Spleen (tissue), 11 donors: Measurements from ENCODE around the gene CREBZF. TPM values are rescaled to one million over a fixed set of nuclear protein-coding genes. Genes with fewer than 3 reads are reported as not detected.
A peak's percentile ranks its signal among the peaks of the same experiment; 100 is the strongest.
"Not testable (repeated sequence)": the region's sequence is repeated elsewhere in the genome, so short reads cannot be mapped to it uniquely, and the experiment has no call there.

Experiments used
- DNase-seq: peaks from one replicate; pipeline ENCODE4 v3.0.0-alpha.2; 2020
- H3K27ac ChIP-seq, 8 donors: fragments of 200-600 bp; sonication (generic) in 7 of 8; 1 replicate in 4 of 8; 2 replicates in 4 of 8; pipeline versions ENCODE4 v1.5.0 to v1.8.0; 2016 to 2021; ENCODE audit warnings: inconsistent platforms in 4 of 8, mild to moderate bottlenecking in 4 of 8, moderate library complexity in 1 of 8
- H3K27me3 ChIP-seq, 7 donors: fragments of 200-600 bp; sonication (generic) in 6 of 7; replicated peaks in 1 of 7; 1 replicate in 4 of 7; 2 replicates in 3 of 7; pipeline versions ENCODE4 v1.5.0 to v1.8.0; 2016 to 2021; ENCODE audit warnings: inconsistent platforms in 3 of 7, mild to moderate bottlenecking in 1 of 7
- H3K36me3 ChIP-seq, 6 donors: fragments of 200-600 bp; sonication (generic) in 5 of 6; 1 replicate in 4 of 6; 2 replicates in 2 of 6; pipeline versions ENCODE4 v1.5.0 to v1.8.0; 2016 to 2021; ENCODE audit warnings: inconsistent platforms in 2 of 6
- H3K4me1 ChIP-seq, 6 donors: fragments of 200-600 bp; sonication (generic) in 5 of 6; 1 replicate in 3 of 6; 2 replicates in 3 of 6; pipeline versions ENCODE4 v1.5.0 to v1.8.0; 2016 to 2021; ENCODE audit warnings: inconsistent platforms in 3 of 6
- H3K4me3 ChIP-seq, 8 donors: fragments of 200-600 bp; sonication (generic) in 7 of 8; 1 replicate in 4 of 8; 2 replicates in 4 of 8; pipeline versions ENCODE4 v1.5.0 to v1.8.0; 2016 to 2021; ENCODE audit warnings: inconsistent platforms in 4 of 8, mild to moderate bottlenecking in 4 of 8, moderate library complexity in 2 of 8
- H3K9me3 ChIP-seq, 8 donors: fragments of 200-600 bp; sonication (generic) in 7 of 8; 1 replicate in 4 of 8; 2 replicates in 4 of 8; pipeline versions ENCODE4 v1.5.0 to v1.8.0; 2016 to 2021; ENCODE audit warnings: inconsistent platforms in 4 of 8
- POLR2A ChIP-seq, 3 donors: fragments of 450-650 bp; IDR thresholded peaks; one replicate each; pipeline ENCODE4 v1.5.1; 2017; ENCODE audit warnings: antibody characterized with exemption in 3 of 3, mild to moderate bottlenecking in 1 of 3
- POLR2AphosphoS5 ChIP-seq, 3 donors: sonication (generic); formaldehyde crosslinking; IDR thresholded peaks; one replicate each; pipeline ENCODE4 v1.5.1; 2017; ENCODE audit warnings: antibody characterized with exemption in 3 of 3
- WGBS, 5 donors: extraction: QIAGEN DNeasy Blood & Tissue Kit in 3 of 5; methylation state at CpG; one replicate each; pipeline versions ENCODE4 v1.1.5 to v1.1.7; 2013 to 2018; 5-methylcytosine and 5-hydroxymethylcytosine counted together
- intact Hi-C: fragments of 100-400 bp; cut with DNase I; formaldehyde crosslinking; loops from one replicate; pipeline ENCODE4 v1.15.0; 2023; ENCODE audit warnings: low total_unique reads
- polyA plus RNA-seq, 3 donors: library from polyadenylated mRNA; stranded (reverse); fragments of 200-250 nt; gene quantifications; one replicate each; pipeline ENCODE4 v1.2.1, GENCODE V29; 2013
- total RNA-seq, 7 donors: library from RNA; depleted of rRNA in 3 of 7; stranded (reverse); fragments of >200 nt in 3 of 7; fragmentation: NEBNext Ultra II Directional in 4 of 7; extraction: Animal tissue kit (Norgen Biotek cat#: 25700) in 4 of 7; gene quantifications; one replicate each; pipeline versions ENCODE4 v1.1.0 to v1.2.1, GENCODE V29; 2016 to 2021
- TF ChIP-seq, protein P1 (sequence below), 11 experiments: fragments of 200-600 bp in 7 of 11; fragments of 450-650 bp in 4 of 11; sonication (generic) in 4 of 11; IDR thresholded peaks in 8 of 11; conservative IDR thresholded peaks in 3 of 11; 1 replicate in 7 of 11; 2 replicates in 4 of 11; pipeline versions ENCODE4 v1.4.0 to v1.8.0; 2016 to 2021; ENCODE audit warnings: antibody characterized with exemption in 11 of 11, inconsistent platforms in 4 of 11, mild to moderate bottlenecking in 1 of 11
- donor health status: healthy with polysubstance abuse.
- donor health status: DM: no; HTN: no; CAD: no; lungs with moderate emphysema.
- donor health status: DM: no; HTN: no; CAD: no.
- donor health status: Bipolar disorder and iron deficiency.
- donor health status: healthy.
- donor health status: DM: no; HTN: no; CAD: no.
- donor health status: DM: yes; HTN: yes; CAD: no.

The CREBZF gene
- total and polyA plus RNA-seq, 10 donors, result 24.3 to 111 (median 55.4) TPM

DNA sequence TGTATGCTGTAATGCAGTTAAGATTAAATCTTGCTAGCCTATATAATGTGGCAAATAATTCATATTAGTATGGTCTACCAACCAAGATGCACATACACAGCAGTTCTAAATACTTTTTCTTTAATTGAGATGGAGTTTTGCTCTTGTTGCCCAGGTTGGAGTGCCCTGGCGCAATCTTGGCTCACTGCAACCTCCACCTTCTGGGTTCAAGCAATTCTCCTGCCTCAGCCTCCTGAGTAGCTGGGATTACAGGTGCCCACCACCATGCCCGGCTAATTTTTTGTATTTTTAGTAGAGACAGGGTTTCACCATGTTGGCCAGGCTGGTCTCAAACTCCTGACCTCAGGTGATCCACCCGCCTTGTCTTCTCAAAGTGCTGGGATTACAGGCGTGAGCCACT, 10.6 kb downstream of the CREBZF start:
- H3K36me3 ChIP-seq, result peaks cover 0 to 83% (median 30%) of the 10 kb centered on the region in 6 donors
- DNase-seq, intact Hi-C loops, H3K27ac ChIP-seq, H3K9me3 ChIP-seq, H3K27me3 ChIP-seq, H3K4me3 ChIP-seq: not testable (repeated sequence)
- TF ChIP-seq POLR2AphosphoS5 (IDR thresholded peaks at IDR 0.05), result peak in 2 of 3 donors; percentile 14 to 18
- 89 to 98% (median 95%) methylated on average over 3 to 4 of the region's 4 CpGs for WGBS, 5 donors
- H3K4me1 ChIP-seq, result peaks cover 10 to 85% (median 36%) of the 10 kb centered on the region in 6 donors

DNA sequence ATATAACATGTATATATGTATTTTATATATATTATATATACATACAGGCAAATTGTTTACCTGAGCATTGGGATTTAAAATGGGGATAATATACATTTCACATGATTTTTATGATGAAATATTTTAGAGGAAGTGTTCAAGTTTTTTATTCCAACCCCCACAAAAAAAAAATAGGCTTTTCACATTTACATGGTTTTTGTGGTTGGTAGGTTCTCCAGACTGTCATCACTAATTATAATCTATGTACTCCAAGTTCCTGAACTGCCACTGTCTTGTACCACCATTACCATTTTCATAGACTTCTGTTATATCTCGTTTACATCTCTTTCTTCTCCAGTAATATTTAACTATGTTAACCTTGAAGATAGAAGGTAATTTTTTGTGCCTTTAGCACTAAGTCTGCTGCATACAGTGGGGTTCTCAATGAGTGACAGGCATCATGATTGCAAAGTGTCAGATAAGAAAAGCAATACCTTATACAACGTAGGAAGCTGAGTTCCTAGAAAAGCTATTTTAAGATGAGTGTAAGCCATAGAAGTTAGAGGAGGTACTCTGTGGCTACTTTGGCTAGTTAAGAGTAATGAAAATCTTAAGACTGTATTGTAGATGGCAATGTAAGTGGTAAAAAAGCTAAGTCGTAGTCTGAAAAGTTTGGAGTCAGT, 12.0 kb downstream of the CREBZF start:
- intact Hi-C loops, result no loop called here
- H3K27me3 ChIP-seq, result no peaks in the 10 kb centered on the region
- peaks cover 10 to 85% (median 38%) of the 10 kb centered on the region in 6 donors for H3K4me1 ChIP-seq
- WGBS, 5 donors, result 47 to 59% (median 55%) methylated on average over 3 of the region's 3 CpGs
- no peaks in the 10 kb centered on the region for H3K9me3 ChIP-seq
- DNase-seq, result no peak
- H3K4me3 ChIP-seq, result no peak overlapping the region
- TF ChIP-seq POLR2A (IDR thresholded peaks at IDR 0.05), result no peak
- TF ChIP-seq, protein P1, sequence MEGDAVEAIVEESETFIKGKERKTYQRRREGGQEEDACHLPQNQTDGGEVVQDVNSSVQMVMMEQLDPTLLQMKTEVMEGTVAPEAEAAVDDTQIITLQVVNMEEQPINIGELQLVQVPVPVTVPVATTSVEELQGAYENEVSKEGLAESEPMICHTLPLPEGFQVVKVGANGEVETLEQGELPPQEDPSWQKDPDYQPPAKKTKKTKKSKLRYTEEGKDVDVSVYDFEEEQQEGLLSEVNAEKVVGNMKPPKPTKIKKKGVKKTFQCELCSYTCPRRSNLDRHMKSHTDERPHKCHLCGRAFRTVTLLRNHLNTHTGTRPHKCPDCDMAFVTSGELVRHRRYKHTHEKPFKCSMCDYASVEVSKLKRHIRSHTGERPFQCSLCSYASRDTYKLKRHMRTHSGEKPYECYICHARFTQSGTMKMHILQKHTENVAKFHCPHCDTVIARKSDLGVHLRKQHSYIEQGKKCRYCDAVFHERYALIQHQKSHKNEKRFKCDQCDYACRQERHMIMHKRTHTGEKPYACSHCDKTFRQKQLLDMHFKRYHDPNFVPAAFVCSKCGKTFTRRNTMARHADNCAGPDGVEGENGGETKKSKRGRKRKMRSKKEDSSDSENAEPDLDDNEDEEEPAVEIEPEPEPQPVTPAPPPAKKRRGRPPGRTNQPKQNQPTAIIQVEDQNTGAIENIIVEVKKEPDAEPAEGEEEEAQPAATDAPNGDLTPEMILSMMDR (IDR thresholded peaks at IDR 0.05 in 8 of 11, conservative IDR thresholded peaks at IDR 0.05 in 3 of 11), result no peak
- TF ChIP-seq POLR2AphosphoS5 (IDR thresholded peaks at IDR 0.05), result no peak
- peaks cover 0 to 70% (median 24%) of the 10 kb centered on the region in 6 donors for H3K36me3 ChIP-seq
- H3K27ac ChIP-seq, result no peak overlapping the region

DNA sequence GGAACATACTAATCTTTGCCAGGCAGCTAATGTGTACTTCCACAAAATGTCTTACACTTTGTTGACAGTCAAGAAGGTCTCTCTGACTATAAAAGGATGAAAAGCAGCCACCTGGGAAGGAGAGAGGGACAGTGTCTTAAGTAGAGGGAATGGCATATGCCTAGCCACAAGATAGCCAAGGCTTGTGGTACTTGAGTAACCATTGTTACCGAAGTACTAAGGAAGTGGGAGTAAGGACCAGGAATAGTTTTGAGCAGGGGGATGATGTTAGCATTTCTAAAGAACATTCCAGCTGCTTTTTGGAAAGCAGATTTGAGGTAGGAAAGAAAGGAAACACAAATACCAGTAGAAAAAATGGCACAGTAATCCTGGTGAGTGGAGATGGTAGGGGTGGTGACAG, 13.8 kb downstream of the CREBZF start:
- Histone ChIP-seq H3K9me3 (no peaks in the 10 kb centered on the region), H3K27ac (no peak overlapping the region), H3K4me3 (no peak overlapping the region), H3K27me3 (no peaks in the 10 kb centered on the region), H3K36me3 (peaks cover 0 to 52% (median 16%) of the 10 kb centered on the region in 6 donors), H3K4me1 (peaks cover 13 to 79% (median 37%) of the 10 kb centered on the region in 6 donors)
- WGBS, 5 donors, result 60 to 97% (median 79%) methylated on average over 1 of the region's 1 CpG
- intact Hi-C loops, result no loop called here
- peak in 1 of 3 donors; percentile 3 for TF ChIP-seq POLR2AphosphoS5 (IDR thresholded peaks at IDR 0.05)
- TF ChIP-seq, protein P1 (IDR thresholded peaks at IDR 0.05 in 8 of 11, conservative IDR thresholded peaks at IDR 0.05 in 3 of 11), result no peak
- DNase-seq, result no peak

GRCh38 chr11:85647604-85648299, 17.2 kb downstream of the CREBZF start, which contains the start of gene TMEM126A:
TMEM126A (plus strand) TSS chr11:85647967; CDS start chr11:85650256, 2,289 bp downstream.
- Histone ChIP-seq H3K36me3 (peaks cover 0 to 20% (median 6%) of the 10 kb centered on the region in 6 donors), H3K27me3 (peaks cover 0 to 20% (median 0%) of the 10 kb centered on the region in 7 donors), H3K9me3 (no peaks in the 10 kb centered on the region), H3K4me3 (peak within 1 kb of the TSS; percentile 63 to 94 (median 73)), H3K4me1 (peaks cover 13 to 48% (median 29%) of the 10 kb centered on the region in 6 donors), H3K27ac (peak within 1 kb of the TSS; percentile 67 to 90 (median 80))
- WGBS, 5 donors, result 0 to 1% (median 0%) methylated on average over 32 to 33 of the region's 33 CpGs
- intact Hi-C loops, result no loop called here
- DNase-seq, result peak; percentile 98
- TF ChIP-seq POLR2AphosphoS5 (IDR thresholded peaks at IDR 0.05) (peak; percentile 93 to 98 (median 94)), POLR2A (IDR thresholded peaks at IDR 0.05) (peak in 1 of 3 donors; percentile 54)
- TF ChIP-seq, protein P1 (IDR thresholded peaks at IDR 0.05 in 8 of 11, conservative IDR thresholded peaks at IDR 0.05 in 3 of 11), result peak in 2 of 11 experiments; percentile 16 to 22
